HCT116 (cell line): ENCODE measurements around the gene DNAJC1.

Experiments used
- CTCF ChIP-seq, 3 experiments: fragments of 200-600 bp in 1 of 3; sonication (generic) in 1 of 3; IDR thresholded peaks in 2 of 3; conservative IDR thresholded peaks in 1 of 3; 2 replicates each; pipeline ENCODE4 v1.5.1; 2012 to 2017; ENCODE audit warnings: low read depth in 2 of 3, low read length in 2 of 3, antibody characterized with exemption in 1 of 3, borderline replicate concordance in 1 of 3, control low read depth in 1 of 3, mild to moderate bottlenecking in 1 of 3, mixed read lengths in 1 of 3, mixed run types in 1 of 3, moderate library complexity in 1 of 3; ENCODE audit not compliant: insufficient read depth in 1 of 3
- JUND ChIP-seq: IDR thresholded peaks from 2 replicates; pipeline ENCODE4 v1.6.1; 2012

DNA sequence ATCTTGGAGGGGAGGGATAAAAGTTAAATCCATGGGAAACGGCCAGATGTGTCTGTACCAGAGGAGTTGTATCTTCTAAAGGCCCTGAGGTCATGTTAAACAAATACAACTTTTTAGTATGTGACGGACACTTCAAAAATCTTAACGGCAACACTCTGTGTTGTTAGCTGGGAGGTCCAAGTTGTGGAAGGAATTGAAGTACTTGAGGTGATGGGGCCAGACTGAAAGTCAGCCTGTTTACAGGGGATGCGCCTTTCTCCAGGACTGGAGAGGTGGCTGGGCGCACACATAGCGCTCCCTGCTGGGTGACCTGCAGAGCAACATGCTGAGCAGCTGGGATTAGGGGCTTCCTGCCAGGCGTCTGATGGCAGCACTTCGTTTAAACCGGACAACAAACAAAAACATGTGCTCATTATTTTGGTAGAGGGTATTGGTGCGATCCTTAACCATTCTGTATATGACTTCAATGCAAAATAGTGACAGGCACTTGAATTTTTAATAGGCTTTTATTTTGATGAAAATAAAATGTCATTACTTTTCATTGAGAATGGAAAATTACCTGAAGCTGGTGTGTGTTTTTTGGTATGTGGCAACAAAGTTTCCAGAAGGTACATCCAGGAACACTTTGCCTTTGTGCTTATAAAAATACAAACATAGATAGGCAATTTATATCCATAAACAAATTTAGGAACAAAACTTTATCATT is 271.3 kb downstream of the DNAJC1 start:
- peak; percentile 68 to 95 (median 94) for TF ChIP-seq CTCF (IDR thresholded peaks at IDR 0.05 in 2 of 3, conservative IDR thresholded peaks at IDR 0.05 in 1 of 3; ENCODE audit: borderline replicate concordance in 1 of 3, insufficient read depth in 1 of 3, low read depth in 2 of 3, low read length in 2 of 3)
- TF ChIP-seq JUND = no peak
